GM21423 (cell line): Measurements from ENCODE around the gene BAG1.
A peak's percentile ranks its signal among the peaks of the same experiment; 100 is the strongest.

ENCODE experiments used
- ATAC-seq: cut with Tn5 transposase; IDR thresholded peaks from one replicate; pipeline ENCODE4 v1.9.1; 2021; ENCODE audit warnings: mild to moderate bottlenecking, moderate library complexity; ENCODE audit not compliant: unreplicated experiment

Gene BAG1

DNA sequence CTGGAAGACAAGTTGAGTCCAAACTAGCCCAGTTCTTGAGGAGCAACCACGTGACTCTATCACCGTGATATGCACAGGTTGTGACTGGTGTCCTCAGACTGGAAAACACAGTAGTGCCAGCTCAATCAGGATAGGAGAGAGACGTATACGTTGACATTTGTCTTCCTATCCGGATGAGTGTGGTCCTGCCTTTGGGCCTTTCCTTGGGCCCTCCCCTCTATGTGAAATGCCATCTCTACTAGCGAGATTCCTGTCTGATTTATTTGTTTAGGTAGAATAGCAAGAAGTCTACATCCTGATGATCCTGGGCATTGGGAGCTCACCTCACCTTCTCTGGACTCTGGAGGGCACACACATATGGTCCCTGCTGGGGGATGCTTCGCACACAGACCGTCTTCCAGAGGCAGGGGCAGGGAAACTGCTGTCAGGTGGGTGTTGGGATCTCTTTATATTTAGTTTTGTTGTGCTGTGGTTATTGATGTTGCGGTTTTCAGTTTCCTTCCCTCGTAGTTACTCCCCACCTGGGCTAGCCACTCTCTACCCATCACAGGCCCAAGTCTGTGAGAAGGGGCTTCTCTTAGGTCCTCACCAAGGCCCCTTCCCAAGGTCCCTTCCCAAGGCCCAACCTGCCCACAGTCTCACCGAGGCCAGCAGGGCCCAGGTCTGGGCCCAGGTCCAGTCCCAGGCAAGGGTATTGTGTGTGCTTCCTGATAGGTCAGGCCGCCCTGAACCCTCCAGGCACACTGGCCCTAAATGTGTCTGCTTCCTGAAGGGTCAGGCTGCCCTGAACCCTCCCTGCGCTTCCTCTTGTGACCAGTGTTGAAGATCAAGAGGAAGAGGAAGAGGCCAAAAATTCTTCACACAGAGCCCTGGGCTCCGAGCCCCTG lies 43.6 kb downstream of the BAG1 start:
- ATAC-seq, result no peak

DNA sequence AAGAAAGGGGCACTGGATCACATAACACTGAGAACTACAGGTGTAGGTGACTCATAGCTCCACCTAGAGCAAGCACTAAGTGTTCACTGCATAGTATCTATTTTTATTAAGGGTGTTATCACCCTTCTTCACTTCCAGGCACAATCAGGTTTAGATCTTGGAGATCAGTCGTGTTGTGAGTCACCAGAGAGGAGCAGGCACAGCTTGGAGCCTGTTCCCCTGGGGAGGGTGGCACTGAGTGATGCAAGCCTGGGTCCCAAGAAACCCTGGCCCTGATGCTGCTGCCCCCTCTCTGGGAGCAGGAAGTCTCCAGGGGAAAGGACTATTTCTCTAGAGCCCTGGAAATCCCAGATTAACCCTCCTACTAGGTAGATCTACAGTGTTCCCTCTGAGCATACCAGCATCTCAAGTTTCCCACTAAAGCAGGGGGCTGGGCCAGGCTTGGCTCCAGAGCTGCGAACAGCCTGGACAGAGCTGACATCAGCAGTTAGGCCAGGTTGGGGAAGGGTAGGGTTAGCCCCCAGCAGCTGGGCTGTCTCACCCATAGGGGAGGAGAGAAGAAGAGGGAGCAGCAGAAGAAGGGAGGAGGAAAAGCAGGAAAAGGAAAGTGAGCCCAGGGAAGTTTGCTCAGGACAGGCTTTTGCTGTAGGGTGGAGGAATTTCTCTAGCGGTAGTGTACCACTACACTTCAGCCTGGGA lies 52.7 kb downstream of the BAG1 start:
- ATAC-seq, result no peak

DNA sequence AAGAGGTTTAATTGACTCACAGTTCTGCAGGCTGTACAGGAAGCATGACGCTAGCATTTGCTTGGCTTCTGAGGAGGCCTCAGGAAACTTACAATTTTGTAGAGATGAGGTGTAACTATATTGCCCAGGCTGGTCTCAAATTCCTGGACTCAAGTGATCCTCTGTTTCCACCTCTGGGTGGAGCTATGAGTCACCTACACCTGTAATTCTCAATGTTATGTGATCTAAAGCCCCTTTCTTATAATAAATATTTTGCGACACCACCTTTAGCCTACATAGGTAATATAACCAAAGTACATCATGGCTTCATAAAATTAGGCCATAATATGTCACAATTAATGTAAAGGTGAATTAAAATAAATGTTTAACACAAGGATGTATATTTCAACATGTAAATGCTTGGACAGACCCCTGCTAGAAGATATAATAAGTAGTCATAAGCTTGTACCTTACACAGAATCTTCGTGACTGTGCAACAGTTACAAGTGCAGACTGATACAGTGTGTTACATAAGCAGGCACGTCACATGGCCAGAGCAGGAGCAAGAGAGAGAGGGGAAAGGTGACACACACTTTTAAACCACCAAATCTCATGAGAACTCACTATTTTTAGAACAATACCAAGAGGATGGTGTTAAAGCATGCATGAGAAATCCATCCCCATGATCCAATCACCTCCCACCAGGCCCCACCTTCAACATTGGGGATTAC lies 54.3 kb downstream of the BAG1 start:
- ATAC-seq, result no peak

DNA sequence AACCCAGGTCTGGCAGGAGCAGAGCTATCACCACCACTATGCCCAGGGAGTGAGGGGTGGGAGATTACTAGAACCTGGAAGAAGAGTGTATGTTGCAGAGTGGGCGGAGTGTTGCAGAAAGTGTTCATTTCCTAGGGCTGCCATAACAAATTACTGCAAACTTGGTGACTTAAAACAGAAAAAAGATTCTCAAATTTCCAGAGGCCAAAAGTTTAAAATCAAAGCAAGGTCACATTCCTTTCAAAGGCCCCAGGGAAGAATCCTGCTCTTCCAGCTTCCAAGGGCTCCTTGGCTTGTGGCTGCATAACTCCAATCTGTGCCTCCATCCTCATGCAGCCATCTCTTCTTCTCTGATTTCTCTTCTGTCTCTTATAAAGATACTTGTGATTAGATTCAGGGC lies 55.1 kb downstream of the BAG1 start:
- no peak for ATAC-seq

DNA sequence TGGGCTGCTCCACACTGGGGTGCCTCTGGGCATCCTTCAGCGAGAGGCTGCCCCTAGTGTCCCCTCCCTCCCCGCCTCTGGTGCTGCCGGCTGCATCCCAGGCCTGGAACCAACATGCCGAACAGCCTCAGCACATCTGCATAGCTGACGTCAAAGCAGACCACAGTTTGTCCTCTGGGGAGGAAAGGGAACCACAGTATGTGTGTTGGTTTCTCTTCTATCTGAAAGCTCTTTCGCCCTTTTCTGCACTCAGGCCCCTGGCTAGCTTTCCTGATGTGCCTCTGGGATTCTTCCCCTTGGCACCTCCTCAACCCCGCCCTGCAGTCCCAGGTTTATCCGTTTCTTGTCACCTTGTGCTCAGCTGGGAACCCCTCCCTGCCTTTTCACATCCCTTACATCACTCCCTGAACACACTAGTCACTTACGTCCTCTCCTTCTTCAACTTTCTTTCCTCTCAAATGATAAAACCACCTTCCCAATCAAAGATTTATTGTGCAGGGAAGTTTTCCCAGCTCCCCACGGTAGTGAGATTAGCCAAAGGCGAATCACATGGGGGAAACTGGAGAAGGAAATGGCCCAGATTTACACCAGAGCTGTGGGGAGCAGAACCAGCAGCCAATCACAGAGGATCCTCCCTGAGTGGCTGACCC lies 61.8 kb downstream of the BAG1 start:
- peak; percentile 100 for ATAC-seq
